ENCODE results near the gene CATSPERD. TPM values are rescaled to one million over a fixed set of nuclear protein-coding genes. Genes with fewer than 3 reads are reported as not detected.

The CATSPERD gene
- total RNA-seq, 1 donor from 2014 or later, result not detected

- Histone ChIP-seq H3K27ac (ENCODE audit: low read depth, low read length) (no peak overlapping the region), H3K4me1 (ENCODE audit: insufficient read depth, low read length) (no peaks in the 10 kb centered on the region), H3K36me3 (ENCODE audit: insufficient read depth, low read length) (no peaks in the 10 kb centered on the region), H2AFZ (ENCODE audit: low read depth, low read length) (no peak overlapping the region), H3K9me3 (ENCODE audit: insufficient read depth, low read depth, low read length) (no peaks in the 10 kb centered on the region), H3K79me2 (ENCODE audit: insufficient read depth, low read length) (peaks cover 4% of the 10 kb centered on the region), H3K4me3 (ENCODE audit: insufficient read depth, low read depth, low read length) (no peak overlapping the region), H3K4me2 (ENCODE audit: low read length) (no peak overlapping the region), H3K9ac (ENCODE audit: low read length) (no peak overlapping the region), H3K27me3 (ENCODE audit: insufficient read depth, low read length) (no peaks in the 10 kb centered on the region), H4K20me1 (ENCODE audit: insufficient read depth, low read length) (peaks cover 6% of the 10 kb centered on the region)
- no peak for FAIRE-seq
- TF ChIP-seq EZH2 (IDR thresholded peaks at IDR 0.05; ENCODE audit: insufficient read depth, low read length) (no peak), CTCF (IDR thresholded peaks at IDR 0.05; ENCODE audit: insufficient read depth, low read depth, low read length) (no peak)
- Mint-ChIP-seq H3K9me3 (ENCODE audit: unreplicated experiment) (peaks cover 3% of the 10 kb centered on the region), H3K4me1 (ENCODE audit: low read depth, unreplicated experiment) (peaks cover 4% of the 10 kb centered on the region), H3K27me3 (ENCODE audit: low read depth, unreplicated experiment) (no peaks in the 10 kb centered on the region), H3K4me3 (ENCODE audit: unreplicated experiment) (no peak overlapping the region), H3K27ac (ENCODE audit: unreplicated experiment) (no peak overlapping the region), H3K36me3 (ENCODE audit: low read depth, unreplicated experiment) (peaks cover 3% of the 10 kb centered on the region)
- DNase-seq (ENCODE audit: low read depth), result no peak
Observed at GRCh38 chr19:5684694-5685430, 35.6 kb upstream of the CATSPERD start.

- H3K36me3 Mint-ChIP-seq (ENCODE audit: low read depth, unreplicated experiment), result peaks cover 12% of the 10 kb centered on the region
- Histone ChIP-seq H3K27ac (ENCODE audit: low read depth, low read length) (no peak overlapping the region), H3K4me1 (ENCODE audit: insufficient read depth, low read length) (no peaks in the 10 kb centered on the region), H3K4me3 (ENCODE audit: insufficient read depth, low read depth, low read length) (no peak overlapping the region), H3K79me2 (ENCODE audit: insufficient read depth, low read length) (peaks cover 13% of the 10 kb centered on the region), H3K4me2 (ENCODE audit: low read length) (peak overlapping the region; percentile 81), H3K9ac (ENCODE audit: low read length) (no peak overlapping the region), H2AFZ (ENCODE audit: low read depth, low read length) (peak overlapping the region; percentile 69), H3K9me3 (ENCODE audit: insufficient read depth, low read depth, low read length) (no peaks in the 10 kb centered on the region), H3K36me3 (ENCODE audit: insufficient read depth, low read length) (no peaks in the 10 kb centered on the region), H4K20me1 (ENCODE audit: insufficient read depth, low read length) (peaks cover 17% of the 10 kb centered on the region), H3K27me3 (ENCODE audit: insufficient read depth, low read length) (no peaks in the 10 kb centered on the region)
- H3K27me3 Mint-ChIP-seq (ENCODE audit: low read depth, unreplicated experiment), result no peaks in the 10 kb centered on the region
- peak overlapping the region; percentile 73 for H3K4me3 Mint-ChIP-seq (ENCODE audit: unreplicated experiment)
- no peak for FAIRE-seq
- peaks cover 3% of the 10 kb centered on the region for H3K9me3 Mint-ChIP-seq (ENCODE audit: unreplicated experiment)
- peaks cover 4% of the 10 kb centered on the region for H3K4me1 Mint-ChIP-seq (ENCODE audit: low read depth, unreplicated experiment)
- DNase-seq (ENCODE audit: low read depth), result no peak
- TF ChIP-seq EZH2 (IDR thresholded peaks at IDR 0.05; ENCODE audit: insufficient read depth, low read length) (no peak), CTCF (IDR thresholded peaks at IDR 0.05; ENCODE audit: insufficient read depth, low read depth, low read length) (no peak)
- no peak overlapping the region for H3K27ac Mint-ChIP-seq (ENCODE audit: unreplicated experiment)
Observed at GRCh38 chr19:5686326-5686646, 34.2 kb upstream of the CATSPERD start.

DNA sequence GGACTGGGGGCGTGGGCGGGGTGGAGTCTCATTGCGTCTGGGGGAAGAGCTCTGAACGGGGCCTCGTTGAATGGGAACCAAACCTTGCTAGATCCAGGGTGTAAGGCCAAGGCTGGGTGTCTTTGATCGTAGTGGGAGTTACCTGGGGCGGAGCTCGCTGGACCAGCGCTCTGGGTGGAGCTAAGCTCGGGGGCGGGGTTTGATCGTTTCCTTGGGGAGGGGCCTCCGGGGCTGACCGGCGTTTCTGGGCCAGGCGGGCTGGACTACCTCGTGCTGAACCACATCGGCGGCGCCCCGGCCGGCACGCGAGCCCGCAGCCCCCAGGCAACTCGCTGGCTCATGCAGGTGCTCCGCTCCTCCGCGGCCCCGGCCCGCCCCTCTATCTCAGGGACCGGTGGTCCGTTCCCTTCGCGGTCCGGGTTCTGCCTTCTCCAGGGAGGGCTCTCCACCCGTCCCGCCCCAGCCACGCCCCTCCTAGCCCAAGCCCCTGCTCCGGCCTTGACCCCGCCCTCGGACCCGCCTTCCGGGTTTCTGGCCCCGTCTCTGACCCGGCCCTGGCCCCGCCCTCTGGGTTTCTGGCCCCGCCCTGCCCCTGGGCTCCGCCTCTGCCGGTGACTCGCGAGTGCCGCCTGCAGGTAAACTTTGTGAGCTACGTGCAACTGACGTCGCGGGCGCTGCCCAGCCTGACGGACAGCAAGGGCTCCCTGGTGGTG is 33.6 kb upstream of the CATSPERD start:
- no peaks in the 10 kb centered on the region for H3K27me3 ChIP-seq (ENCODE audit: insufficient read depth, low read length)
- peaks cover 2% of the 10 kb centered on the region for H3K4me1 ChIP-seq (ENCODE audit: insufficient read depth, low read length)
- Mint-ChIP-seq H3K27me3 (ENCODE audit: low read depth, unreplicated experiment) (no peaks in the 10 kb centered on the region), H3K4me1 (ENCODE audit: low read depth, unreplicated experiment) (no peaks in the 10 kb centered on the region), H3K36me3 (ENCODE audit: low read depth, unreplicated experiment) (peaks cover 12% of the 10 kb centered on the region), H3K4me3 (ENCODE audit: unreplicated experiment) (peak overlapping the region; percentile 73), H3K27ac (ENCODE audit: unreplicated experiment) (no peak overlapping the region), H3K9me3 (ENCODE audit: unreplicated experiment) (peaks cover 3% of the 10 kb centered on the region)
- H4K20me1 ChIP-seq (ENCODE audit: insufficient read depth, low read length), result peaks cover 17% of the 10 kb centered on the region
- peak overlapping the region; percentile 81 for H3K4me2 ChIP-seq (ENCODE audit: low read length)
- FAIRE-seq, result no peak
- H3K9me3 ChIP-seq (ENCODE audit: insufficient read depth, low read depth, low read length), result no peaks in the 10 kb centered on the region
- H2AFZ ChIP-seq (ENCODE audit: low read depth, low read length), result peak overlapping the region; percentile 75
- TF ChIP-seq EZH2 (IDR thresholded peaks at IDR 0.05; ENCODE audit: insufficient read depth, low read length) (no peak), CTCF (IDR thresholded peaks at IDR 0.05; ENCODE audit: insufficient read depth, low read depth, low read length) (peak; percentile 41)
- no peak overlapping the region for H3K27ac ChIP-seq (ENCODE audit: low read depth, low read length)
- peak overlapping the region; percentile 55 for H3K4me3 ChIP-seq (ENCODE audit: insufficient read depth, low read depth, low read length)
- no peak overlapping the region for H3K9ac ChIP-seq (ENCODE audit: low read length)
- H3K36me3 ChIP-seq (ENCODE audit: insufficient read depth, low read length), result no peaks in the 10 kb centered on the region
- peaks cover 18% of the 10 kb centered on the region for H3K79me2 ChIP-seq (ENCODE audit: insufficient read depth, low read length)
- DNase-seq (ENCODE audit: low read depth), result peak; percentile 58
